HG02840 (cell line): Measurements from ENCODE around the gene GPC6.
"Not testable (repeated sequence)": the region's sequence is repeated elsewhere in the genome, so short reads cannot be mapped to it uniquely, and the experiment has no call there.

Experiments
- ATAC-seq: cut with Tn5 transposase; IDR thresholded peaks from one replicate; pipeline ENCODE4 v1.9.1; 2021; ENCODE audit warnings: mild to moderate bottlenecking, moderate library complexity, moderate number of reproducible peaks; ENCODE audit not compliant: unreplicated experiment, low FRiP score

The GPC6 gene

DNA sequence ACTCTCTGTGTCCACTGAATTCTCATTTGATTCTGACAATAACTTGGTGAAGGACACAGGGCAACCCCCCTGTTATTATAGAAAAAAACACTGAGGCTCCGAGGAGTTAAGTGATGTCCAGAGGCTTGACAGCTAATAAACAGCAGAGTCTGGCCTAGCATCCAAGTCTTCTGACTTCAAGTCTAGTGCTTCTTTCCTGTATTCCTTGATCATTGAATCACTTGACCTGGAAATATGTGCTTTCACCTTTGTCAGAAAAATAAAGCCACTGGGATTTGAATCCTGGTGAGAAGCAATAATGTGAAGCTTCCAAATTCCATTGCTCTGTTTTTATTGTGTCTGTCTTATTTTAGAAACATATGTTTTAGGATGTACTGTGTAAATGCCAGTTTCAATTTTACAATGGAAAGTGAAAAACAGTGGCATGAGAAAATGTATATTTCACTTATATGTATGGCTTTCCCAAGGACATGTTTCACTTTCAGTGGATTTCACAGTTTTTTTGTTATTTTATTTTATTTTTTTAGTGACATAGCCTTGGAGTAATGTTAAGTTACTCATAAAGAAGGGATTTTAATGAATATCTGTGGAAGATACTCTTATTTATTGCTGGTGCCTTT lies 190.2 kb downstream of the GPC6 start:
- ATAC-seq = no peak

DNA sequence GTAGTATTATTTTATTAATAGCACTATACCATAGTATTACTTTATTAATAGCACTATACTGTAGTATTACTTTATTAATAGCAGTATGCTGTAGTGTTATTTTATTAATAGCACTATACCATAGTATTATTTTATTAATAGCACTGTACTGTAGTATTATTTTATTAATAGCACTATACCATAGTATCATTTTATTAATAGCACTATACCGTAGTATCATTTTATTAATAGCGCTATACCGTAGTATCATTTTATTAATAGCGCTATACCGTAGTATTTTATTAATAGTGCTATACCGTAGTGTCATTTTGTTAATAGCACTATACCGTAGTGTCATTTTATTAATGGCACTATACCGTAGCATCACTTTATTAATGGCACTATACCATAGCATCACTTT lies 191.8 kb downstream of the GPC6 start:
- ATAC-seq = no peak

DNA sequence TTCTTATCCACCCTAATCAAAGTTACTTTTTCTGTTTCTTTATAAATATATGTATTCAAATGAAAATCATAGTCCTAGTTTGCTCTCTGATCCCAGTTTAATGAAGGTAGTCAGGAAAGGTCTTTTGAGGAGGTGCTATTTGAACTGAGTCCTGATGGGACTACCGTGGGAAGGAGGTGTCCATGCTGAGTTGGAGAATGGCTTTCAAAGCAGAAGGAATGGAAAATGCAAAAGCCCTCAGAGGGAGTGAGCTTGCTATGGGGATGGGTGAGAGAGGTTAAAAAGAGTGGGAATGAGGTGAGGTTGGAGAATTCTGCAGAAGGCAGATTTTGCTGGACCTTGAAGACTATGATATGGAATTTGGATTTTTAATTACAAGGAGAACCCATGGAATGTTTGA lies 193.6 kb downstream of the GPC6 start:
- ATAC-seq = no peak

DNA sequence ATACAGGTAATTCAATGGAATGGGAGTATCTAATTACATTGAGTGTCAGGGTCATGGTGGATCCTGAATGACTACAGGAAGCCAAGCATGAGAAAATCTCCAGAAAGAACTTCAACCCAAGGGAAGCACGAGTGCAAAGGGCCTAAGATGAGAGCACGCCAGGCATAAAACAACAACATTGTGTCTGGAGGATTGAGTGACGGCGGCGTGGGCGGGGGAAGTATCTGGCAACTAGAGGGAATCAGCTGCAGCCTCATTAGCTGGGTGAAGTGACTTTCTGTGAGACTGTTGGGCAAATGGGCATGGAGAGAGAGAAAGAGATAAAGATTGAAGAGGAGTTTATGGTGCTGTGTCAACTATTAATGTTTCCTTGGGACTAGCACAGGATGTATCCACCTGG lies 194.3 kb downstream of the GPC6 start:
- no peak for ATAC-seq

DNA sequence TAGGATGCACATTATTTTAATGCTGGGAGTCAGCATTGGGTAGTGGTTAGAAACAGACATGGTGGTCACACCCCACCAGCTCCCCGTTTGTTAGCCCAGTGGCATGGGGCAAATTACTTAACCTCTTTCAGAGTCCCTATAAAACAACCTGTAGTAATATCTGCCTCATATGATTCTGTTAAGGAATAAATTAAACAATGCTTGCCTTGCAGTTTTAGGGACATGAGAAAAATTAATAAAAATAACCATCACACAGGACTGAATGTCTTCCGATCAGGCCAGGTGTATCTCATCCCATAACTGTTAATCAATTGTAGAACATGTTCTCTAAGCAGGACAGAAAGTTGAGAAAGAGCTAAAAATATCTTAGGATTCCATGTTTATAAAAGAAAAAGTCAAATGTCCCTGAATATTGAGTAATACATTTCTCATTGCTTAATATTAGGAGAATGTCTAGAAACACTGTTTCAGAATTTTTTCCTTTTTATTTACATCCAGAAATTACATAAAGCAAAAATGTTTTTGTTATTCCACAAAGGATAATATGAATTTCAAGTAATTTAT lies 196.5 kb downstream of the GPC6 start:
- ATAC-seq = no peak

DNA sequence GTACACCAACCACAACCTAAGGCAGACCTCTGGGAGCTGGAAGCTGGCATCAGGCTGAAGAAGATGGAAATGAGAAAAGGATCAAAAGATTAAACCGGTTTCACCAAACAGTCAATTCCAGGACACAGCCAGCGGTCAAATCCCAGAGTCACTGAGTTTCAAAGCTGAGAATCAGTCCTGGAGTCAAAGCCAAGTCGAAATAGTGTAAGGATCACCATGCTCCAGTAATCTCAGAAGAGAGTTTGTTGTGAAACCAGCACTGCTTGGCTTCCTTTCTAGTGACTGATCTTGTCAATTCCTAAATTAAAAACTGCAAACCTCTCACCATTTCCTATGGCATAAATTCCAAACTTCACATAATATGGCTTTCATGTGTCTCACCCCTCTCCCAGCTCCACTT lies 198.8 kb downstream of the GPC6 start:
- no peak for ATAC-seq

DNA sequence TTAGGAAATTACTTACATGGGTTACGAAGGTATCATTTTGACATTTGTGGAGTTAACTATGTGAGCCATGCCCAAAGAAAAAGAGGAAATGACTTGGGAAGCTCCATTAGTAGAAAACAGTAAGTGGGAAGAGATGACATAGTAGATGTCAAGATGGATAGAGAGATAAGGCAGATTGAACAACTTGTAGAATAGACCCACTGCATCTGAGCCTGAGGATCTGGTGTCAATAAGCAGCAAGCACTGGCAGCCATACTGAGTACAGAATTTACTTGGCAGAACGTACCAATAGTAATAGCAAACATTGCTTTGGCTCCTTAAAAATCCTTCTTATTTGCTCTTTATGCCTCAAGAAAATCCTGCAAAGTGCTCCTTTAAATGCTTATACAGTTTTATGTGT lies 203.8 kb downstream of the GPC6 start:
- no peak for ATAC-seq

DNA sequence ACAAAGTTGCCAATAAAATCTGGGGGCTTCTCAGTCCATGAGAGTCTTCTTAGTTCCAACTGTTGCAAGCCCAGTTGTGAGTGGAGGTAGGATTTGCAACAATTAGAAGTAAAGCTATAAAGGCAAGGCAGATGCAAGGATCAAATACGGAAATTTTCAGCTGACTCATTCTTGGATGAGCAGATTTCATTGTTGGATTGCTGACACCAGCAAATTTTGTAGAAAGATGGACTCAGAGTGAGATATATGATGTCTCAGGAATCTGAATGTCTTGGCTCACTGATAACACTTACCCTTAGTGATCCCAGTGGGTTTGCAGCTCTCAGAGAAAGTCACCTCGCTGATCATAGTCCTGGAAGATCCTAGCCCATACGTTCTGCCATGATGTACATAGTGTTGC lies 209.0 kb downstream of the GPC6 start:
- no peak for ATAC-seq

DNA sequence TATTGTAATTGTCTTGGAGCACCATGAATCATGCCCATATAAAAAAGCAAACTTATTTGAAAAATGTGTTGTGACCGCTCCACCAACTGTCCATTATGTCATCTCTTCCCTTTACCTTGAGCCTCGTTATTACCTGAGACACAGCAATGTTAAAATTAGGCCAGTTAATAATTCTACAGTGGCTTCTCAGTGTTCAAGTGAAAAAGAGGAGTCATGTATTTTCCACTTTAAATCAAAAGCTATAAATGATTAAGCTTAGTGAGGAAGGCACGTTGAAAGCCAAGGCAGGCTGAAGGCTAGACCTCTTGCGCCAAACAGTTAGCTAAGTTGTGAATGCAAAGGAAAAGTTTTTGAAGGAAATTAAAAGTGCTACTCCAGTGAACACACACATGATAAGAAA lies 210.5 kb downstream of the GPC6 start:
- ATAC-seq = no peak

DNA sequence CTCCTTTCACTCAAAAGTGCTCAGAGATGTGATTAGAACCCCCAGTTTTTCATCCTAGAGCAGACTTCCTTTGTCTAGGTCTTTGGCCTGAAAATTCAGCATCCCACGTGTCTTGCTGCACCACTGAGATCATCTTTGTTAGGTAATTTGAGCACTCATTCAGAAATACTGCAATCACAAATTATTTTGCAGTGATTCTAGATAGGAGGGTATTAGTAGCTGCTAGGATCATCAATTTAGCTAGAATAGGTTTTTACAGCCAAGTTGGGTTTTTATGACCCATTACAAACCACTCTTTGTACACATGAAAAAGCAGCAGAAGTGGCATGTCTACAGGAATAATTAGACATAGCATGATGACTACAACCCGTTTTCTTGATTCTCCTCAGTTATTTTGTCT lies 219.6 kb downstream of the GPC6 start:
- ATAC-seq = no peak

DNA sequence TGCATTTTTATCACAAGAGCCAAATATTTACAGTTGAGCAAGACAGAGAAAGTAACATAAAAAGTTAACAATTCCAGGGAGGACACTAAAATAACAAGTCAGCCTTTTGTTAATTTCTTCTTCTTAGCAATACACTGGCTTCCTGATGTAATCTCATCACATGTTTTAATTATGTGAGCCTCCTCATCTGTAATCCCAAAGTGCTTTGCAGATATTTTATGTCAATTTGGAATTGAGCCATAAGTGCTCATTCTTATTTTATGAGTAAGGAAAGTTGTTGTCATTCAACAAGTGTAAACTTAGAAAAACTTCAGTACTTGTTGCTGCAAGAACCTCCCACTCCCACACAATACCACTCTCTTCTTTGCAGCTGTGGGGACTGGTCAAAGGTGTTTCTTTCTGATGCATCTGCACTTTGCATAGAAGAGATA lies 223.6 kb downstream of the GPC6 start:
- ATAC-seq = no peak

DNA sequence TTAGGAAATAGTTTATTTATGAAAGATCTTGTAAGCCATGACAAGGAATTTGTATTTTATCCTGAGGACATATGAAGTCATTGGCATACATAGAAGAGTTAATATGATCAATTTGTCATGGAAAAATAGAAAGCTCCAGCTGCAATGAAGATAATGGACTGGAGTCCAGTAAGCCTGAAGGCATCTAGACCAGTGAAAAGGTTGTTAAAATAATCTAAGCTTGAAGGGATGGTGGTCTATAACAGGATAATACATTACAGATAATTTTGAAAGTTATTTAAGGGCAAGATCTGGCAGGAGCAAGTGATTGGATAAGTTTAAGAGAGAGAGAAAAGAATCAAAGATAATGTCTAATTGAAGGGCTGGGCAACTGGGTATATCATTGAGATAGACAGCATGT lies 224.2 kb downstream of the GPC6 start:
- ATAC-seq = no peak

DNA sequence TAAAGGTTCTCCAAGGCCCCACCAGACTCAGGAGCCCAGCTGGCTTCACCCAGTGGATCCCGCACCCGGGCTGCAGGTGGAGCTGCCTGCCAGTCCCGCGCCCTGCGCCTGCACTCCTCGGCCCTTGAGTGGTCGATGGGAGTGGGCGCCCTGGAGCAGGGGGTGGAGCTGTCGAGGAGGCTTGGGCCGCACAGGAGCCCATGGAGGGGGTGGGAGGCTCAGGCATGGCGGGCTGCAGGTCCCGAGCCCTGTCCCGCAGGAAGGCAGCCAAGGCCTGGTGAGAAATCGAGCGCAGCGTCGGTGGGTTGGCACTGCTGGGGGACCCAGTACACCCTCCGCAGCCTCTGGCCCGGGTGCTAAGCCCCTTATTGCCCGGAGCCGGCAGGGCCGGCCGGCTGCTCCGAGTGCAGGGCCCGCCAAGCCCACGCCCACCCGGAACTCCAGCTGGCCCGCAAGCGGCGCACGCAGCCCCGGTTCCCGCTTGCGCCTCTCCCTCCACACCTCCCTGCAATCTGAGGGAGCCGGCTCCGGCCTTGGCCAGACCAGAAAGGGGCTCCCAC lies 228.1 kb downstream of the GPC6 start:
- not testable (repeated sequence) for ATAC-seq

DNA sequence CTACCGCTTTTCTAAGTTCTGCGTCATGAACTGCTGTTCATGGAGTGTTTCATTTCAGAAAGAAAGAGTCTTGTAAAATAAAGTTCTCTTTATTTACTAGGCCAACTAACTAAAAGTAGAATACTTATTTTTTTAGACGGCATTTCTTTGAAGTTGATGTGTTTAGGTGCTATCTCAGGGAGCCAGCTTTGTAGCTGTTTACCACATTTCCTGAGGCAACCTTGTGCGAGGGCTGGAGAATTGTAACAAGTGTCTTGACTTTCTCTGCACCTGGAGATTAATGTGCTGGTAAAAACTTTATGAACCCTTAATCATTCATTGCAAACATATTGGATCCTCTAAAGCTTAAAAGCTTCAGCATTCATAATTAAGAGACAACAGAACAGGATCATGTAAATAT lies 229.3 kb downstream of the GPC6 start:
- no peak for ATAC-seq

DNA sequence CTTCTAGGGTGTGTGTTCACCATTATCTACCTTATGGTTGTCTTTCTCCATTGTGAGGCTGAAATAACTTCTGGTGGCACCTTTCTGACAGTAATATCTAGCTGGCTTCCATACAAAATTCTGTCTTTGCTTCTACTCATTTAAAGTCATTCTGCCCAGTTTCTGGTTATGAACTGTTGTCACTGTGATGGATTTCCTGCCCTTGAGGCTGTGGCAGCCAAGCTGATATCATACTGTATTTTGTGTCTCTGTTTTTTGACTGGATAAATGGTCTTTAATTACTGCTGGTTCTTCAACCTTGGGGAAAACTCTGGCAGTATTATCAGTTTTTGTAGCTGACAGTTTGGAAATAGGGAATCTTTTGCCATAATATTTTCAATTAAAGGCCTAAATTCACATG lies 233.4 kb downstream of the GPC6 start:
- ATAC-seq = no peak

DNA sequence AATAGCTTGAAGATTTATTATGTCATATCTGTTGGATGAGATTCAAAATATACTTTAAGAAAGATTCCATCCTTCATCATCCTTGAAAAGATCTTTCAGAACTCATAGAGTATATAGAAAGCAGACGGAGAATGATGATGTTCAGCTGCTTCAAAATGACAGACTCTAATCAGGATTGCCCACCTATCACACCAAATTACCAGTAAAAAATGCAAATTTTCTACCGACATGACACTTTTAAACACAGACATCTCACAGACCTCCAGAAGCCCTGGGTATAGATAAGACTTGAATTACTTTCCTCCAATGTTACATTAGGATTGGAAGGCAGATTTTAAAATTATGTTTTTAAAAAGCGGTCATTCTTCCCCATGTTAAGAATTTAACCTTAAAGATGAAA lies 235.5 kb downstream of the GPC6 start:
- ATAC-seq = no peak

DNA sequence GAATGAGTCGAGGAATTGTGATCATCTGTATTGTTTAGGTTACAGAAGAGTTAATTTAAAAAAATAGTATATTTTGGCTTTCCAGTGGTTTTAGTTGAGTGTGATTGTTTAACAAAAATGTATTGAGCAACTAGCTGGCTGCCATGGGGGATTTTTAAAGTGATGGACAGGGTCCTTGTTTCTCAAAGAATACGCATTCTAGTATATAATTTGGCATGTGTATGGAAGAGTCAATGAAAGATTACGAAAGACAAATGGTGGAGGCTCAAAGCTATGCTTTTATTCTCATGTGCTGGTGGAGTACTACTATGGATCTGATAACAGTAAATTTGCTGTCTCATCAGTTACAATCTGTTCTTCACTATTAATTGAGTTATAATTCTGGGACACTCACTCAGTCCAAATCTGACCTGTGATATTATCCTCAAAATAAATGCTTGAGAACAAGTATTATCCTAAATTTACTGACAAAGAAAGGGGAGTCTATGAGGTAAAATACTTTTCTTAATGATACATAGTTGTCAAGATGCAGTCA lies 240.0 kb downstream of the GPC6 start:
- no peak for ATAC-seq

DNA sequence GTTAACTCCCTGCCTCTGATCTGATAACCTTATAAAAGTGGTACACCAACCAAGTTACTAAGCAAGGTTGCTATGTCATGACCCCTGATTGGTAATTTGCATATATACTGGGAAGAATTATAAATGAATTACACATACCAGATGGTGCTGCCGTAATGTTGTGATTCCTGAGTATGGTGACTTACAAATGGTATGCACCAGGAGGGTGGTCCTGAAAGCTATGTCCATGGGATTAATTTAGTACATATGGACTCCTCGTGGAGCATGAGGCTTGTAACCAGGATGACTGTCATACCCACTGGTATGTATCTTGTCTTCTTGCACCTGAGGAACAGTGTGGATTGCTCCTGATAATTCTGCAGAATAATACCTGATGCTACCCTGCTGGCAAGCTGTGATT lies 240.6 kb downstream of the GPC6 start:
- ATAC-seq = no peak

DNA sequence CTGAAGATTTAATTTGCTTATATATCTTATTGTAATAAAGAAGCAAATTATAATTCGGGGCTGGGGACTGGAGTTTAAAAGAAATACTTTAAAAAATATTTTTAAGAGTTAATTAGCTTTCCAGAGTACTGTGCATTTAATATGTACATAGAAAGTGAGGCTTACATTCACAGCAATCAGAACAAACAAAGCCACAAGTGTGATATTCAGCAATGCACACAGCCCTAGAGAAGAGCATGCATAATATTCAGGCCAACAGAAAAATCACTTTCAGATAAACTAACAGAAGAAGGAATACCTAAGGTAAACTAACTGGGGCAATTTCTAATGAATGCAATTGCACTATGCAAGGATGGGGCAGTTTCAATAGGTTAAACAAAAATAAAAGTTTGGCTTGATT lies 241.8 kb downstream of the GPC6 start:
- ATAC-seq = no peak

DNA sequence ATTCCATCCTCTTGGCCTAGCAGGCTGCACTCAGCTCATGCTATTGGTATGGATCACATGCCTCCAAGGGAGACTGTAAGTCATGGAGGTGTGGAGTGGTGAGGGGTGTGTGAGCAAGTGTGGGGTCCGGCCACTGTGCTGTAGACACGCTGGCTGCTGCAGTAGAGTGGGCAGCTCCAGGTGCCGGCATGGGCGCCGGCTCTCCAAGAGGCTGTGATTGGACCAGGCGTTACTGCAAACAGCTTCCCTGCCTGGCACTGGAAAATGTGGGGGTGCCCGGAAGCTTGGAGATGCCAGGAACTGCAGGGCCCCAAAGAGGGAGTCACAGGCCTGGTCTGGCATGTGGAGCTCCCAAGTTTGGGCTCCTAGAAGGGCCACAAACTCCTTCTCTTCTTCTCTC lies 245.7 kb downstream of the GPC6 start:
- ATAC-seq = no peak

DNA sequence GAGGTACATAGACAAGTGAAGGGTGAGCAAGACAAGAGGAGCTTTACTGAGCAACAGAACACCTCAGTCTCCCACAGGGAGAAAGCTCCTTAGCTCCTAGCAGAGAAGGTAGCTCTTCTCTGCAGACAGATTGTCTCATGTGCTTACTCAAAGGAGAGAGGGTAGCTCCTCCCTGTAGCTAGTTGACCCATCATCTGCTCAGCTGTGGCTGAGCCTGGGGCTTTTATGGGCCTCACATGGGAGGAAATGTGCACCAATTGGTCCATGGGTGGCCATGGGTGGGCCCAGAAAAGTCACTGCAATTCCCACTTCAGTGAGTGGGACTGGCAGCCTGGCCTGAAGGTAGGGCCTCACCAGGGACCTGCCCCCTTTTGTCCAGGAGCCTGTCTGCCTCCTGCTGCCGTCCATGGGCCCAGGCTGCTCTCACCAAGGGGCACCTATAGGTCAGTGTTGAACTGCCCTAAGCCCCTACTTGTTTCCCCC lies 246.2 kb downstream of the GPC6 start:
- ATAC-seq = no peak
